Heart left ventricle (tissue), 16 donors: ENCODE results near the gene PNPO. TPM values are rescaled to one million over a fixed set of nuclear protein-coding genes. Genes with fewer than 3 reads are reported as not detected.

Experiments
- ATAC-seq, 4 donors: fragments of 200-7000 bp; cut with Tn5 transposase; one replicate each; pipeline ENCODE4 v1.9.1; 2020 to 2022; ENCODE audit warnings: moderate library complexity in 4 of 4, mild to moderate bottlenecking in 3 of 4, moderate number of reproducible peaks in 1 of 4
- DNase-seq, 5 donors: peaks; one replicate each; pipeline ENCODE4 v3.0.0-alpha.2; 2020
- H3K27ac ChIP-seq, 12 donors: fragments of 200-600 bp; sonication (generic) in 4 of 12; one replicate each; pipeline versions ENCODE4 v1.5.0 to v1.8.0; 2016 to 2022; ENCODE audit warnings: mild to moderate bottlenecking in 2 of 12
- H3K27me3 ChIP-seq, 9 donors: fragments of 200-600 bp; sonication (generic) in 2 of 9; one replicate each; pipeline versions ENCODE4 v1.5.1 to v1.8.0; 2016 to 2022; ENCODE audit warnings: mild to moderate bottlenecking in 3 of 9
- H3K36me3 ChIP-seq, 9 donors: fragments of 200-600 bp; sonication (generic) in 2 of 9; one replicate each; pipeline versions ENCODE4 v1.5.0 to v1.8.0; 2018 to 2022; ENCODE audit warnings: mild to moderate bottlenecking in 2 of 9
- H3K4me1 ChIP-seq, 12 donors: fragments of 200-600 bp; sonication (generic) in 4 of 12; one replicate each; pipeline versions ENCODE4 v1.5.0 to v1.8.0; 2016 to 2022; ENCODE audit warnings: mild to moderate bottlenecking in 3 of 12
- H3K4me3 ChIP-seq, 12 donors: fragments of 200-600 bp; sonication (generic) in 4 of 12; one replicate each; pipeline versions ENCODE4 v1.5.0 to v1.8.0; 2017 to 2022; ENCODE audit warnings: mild to moderate bottlenecking in 9 of 12, moderate library complexity in 4 of 12
- H3K9me3 ChIP-seq, 12 donors: fragments of 200-600 bp; sonication (generic) in 4 of 12; one replicate each; pipeline versions ENCODE4 v1.5.0 to v1.8.0; 2016 to 2022; ENCODE audit warnings: mild to moderate bottlenecking in 1 of 12
- CTCF ChIP-seq, 12 donors: fragments of 200-600 bp; sonication (generic) in 4 of 12; IDR thresholded peaks; one replicate each; pipeline versions ENCODE4 v1.5.0 to v1.8.0; 2018 to 2022; ENCODE audit warnings: antibody characterized with exemption in 12 of 12, mild to moderate bottlenecking in 5 of 12
- POLR2A ChIP-seq, 2 donors: fragments of 450-650 bp; IDR thresholded peaks; one replicate each; pipeline ENCODE4 v1.6.1; 2017; ENCODE audit warnings: antibody characterized with exemption in 2 of 2, mild to moderate bottlenecking in 2 of 2, moderate library complexity in 2 of 2
- WGBS, 4 donors: extraction: QIAGEN DNeasy Blood & Tissue Kit in 2 of 4; methylation state at CpG; one replicate each; pipeline versions ENCODE4 v1.1.5 to v1.1.7; 2013 to 2018; 5-methylcytosine and 5-hydroxymethylcytosine counted together
- intact Hi-C, 10 donors: fragments of 100-400 bp; cut with DNase I; formaldehyde crosslinking; loops; one replicate each; pipeline versions ENCODE4 v1.11.1 to v1.14.2; 2022
- polyA plus RNA-seq, 2 donors: library from polyadenylated mRNA; stranded (reverse); fragments of 200-250 nt; gene quantifications; one replicate each; pipeline ENCODE4 v1.2.3, GENCODE V29; 2013
- total RNA-seq, 9 donors: library from RNA; depleted of rRNA in 2 of 9; stranded (reverse); fragments of >200 nt in 2 of 9; fragmentation: NEBNext Ultra II Directional in 3 of 9; extraction: Animal tissue kit (Norgen Biotek cat#: 25700) in 3 of 9; gene quantifications; one replicate each; pipeline versions ENCODE4 v1.1.0 to v1.2.4, GENCODE V29; 2016 to 2023
- donor health status: ischemic (EF 13 %, LVEDD 7.1; RV severe dilation, severe dysfunction).
- donor health status: healthy with polysubstance abuse.
- donor health status: DM: no; HTN: yes; CAD: no.
- donor health status: DM: no; HTN: no; CAD: no.
- donor health status: ischemic (EF 25% LVEDD 6.9; RV normal size, moderate dysfunction).
- donor health status: ischemic (EF 25% LVEDD 5.7; RV mildly dilated, moderate dysfunction).
- donor health status: healthy.
- donor health status: DM: yes; HTN: yes; CAD: no.
- donor health status: ischemic (EF 35%, LVEDD 5.7; RV mildly dilated, moderate dysfunction).
- donor health status: nonischemic (EF 11% LVEDD 7.7; RV severe dilation, severe dysfunction).
- donor health status: DM: yes; HTN: yes; CAD: no.
- donor health status: PGD.
- donor health status: ischemic (EF 29% LVEDD 5.4; RV normal size, mild dysfunction).
- donor health status: nonischemic (EF 23%, LVEDD 6.1; RV moderate dilation, normal function).

The PNPO gene
- total and polyA plus RNA-seq, 11 donors, result 12.6 to 45.0 (median 29.7) TPM

GRCh38 chr17:47924785-47925677 lies 16.3 kb upstream of the PNPO start:
- 85 to 89% (median 89%) methylated on average over 18 to 23 of the region's 23 CpGs for WGBS, 4 donors
- intact Hi-C loops, result no loop called here
- DNase-seq (no peak), ATAC-seq (no peak)
- Histone ChIP-seq H3K27ac (no peak overlapping the region), H3K27me3 (no peaks in the 10 kb centered on the region), H3K4me3 (no peak overlapping the region), H3K36me3 (peaks cover 0 to 89% (median 82%) of the 10 kb centered on the region in 9 donors), H3K4me1 (peaks cover 0 to 16% (median 2%) of the 10 kb centered on the region in 12 donors), H3K9me3 (no peaks in the 10 kb centered on the region)
- no peak for TF ChIP-seq CTCF (IDR thresholded peaks at IDR 0.05)
- TF ChIP-seq POLR2A (IDR thresholded peaks at IDR 0.05), result no peak

DNA sequence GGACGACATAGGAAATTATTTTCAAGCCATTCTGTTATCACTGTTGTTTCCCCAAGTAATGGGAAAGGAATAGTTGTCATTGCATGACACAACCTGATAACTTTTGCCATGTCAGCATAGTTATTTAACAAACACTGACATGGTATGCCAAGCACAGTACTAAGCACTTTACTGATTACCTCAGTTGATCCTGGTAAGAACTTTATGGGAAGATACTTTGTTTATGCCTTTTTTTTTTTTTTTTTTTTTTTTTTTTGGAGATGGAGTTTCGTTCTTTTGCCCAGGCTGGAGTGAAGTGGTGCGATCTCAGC lies 15.7 kb upstream of the PNPO start:
- ATAC-seq, result no peak

DNA sequence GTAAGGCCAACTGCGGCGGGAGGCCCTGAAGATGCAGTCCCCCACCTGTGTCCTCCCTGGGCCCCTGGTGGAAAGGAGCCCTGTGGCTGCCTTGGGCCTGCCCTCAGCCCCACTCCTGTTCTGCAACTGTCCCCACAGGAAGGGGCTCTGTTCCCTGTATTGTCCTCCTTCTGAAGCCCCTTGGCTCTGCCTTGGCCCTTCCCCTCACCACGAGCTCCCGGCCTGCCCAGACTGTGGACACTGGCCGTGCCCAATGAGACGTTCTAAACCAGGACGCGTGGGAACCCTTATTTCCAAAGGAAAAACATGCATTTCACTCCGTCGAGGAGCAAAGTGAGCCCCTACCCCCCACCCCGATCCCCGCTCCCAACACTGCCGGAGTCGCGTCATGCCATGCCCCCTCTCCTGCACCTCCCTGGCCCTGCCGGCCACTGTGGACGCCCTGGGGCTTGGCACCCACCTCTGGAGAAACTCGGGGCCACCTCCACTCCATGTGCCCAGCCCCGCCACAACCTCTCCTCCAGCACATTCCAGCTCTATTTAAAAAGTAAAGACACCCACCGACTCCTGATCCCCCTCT lies 13.5 kb upstream of the PNPO start:
- H3K36me3 ChIP-seq, result peaks cover 0 to 74% (median 65%) of the 10 kb centered on the region in 9 donors
- TF ChIP-seq POLR2A (IDR thresholded peaks at IDR 0.05) (no peak), CTCF (IDR thresholded peaks at IDR 0.05) (no peak)
- H3K9me3 ChIP-seq, result no peaks in the 10 kb centered on the region
- H3K27me3 ChIP-seq, result no peaks in the 10 kb centered on the region
- H3K4me1 ChIP-seq, result peaks cover 0 to 21% (median 2%) of the 10 kb centered on the region in 12 donors
- intact Hi-C loops, result no loop called here
- WGBS, 4 donors, result 91 to 96% (median 94%) methylated on average over 20 of the region's 20 CpGs
- ATAC-seq, result no peak
- peak in 1 of 5 donors; percentile 20 for DNase-seq
- H3K4me3 ChIP-seq, result no peak overlapping the region
- H3K27ac ChIP-seq, result peak overlapping the region in 1 of 12 donors; percentile 47

More for the DNA sequence above, 15.7 kb upstream of the PNPO start:
- Histone ChIP-seq H3K36me3 (peaks cover 0 to 90% (median 82%) of the 10 kb centered on the region in 9 donors), H3K4me1 (peaks cover 0 to 21% (median 2%) of the 10 kb centered on the region in 12 donors), H3K4me3 (no peak overlapping the region), H3K27me3 (no peaks in the 10 kb centered on the region), H3K27ac (no peak overlapping the region), H3K9me3 (no peaks in the 10 kb centered on the region)
- WGBS, 4 donors, result 63 to 86% (median 80%) methylated on average over 3 of the region's 3 CpGs
- TF ChIP-seq CTCF (IDR thresholded peaks at IDR 0.05) (no peak), POLR2A (IDR thresholded peaks at IDR 0.05) (no peak)
- DNase-seq, result no peak
- intact Hi-C loops, result no loop called here

- no peaks in the 10 kb centered on the region for H3K27me3 ChIP-seq
- H3K36me3 ChIP-seq, result peaks cover 0 to 69% (median 60%) of the 10 kb centered on the region in 9 donors
- TF ChIP-seq POLR2A (IDR thresholded peaks at IDR 0.05) (no peak), CTCF (IDR thresholded peaks at IDR 0.05) (no peak)
- peaks cover 0 to 21% (median 2%) of the 10 kb centered on the region in 12 donors for H3K4me1 ChIP-seq
- WGBS, 4 donors, result 70 to 81% (median 74%) methylated on average over 2 of the region's 2 CpGs
- DNase-seq (no peak), ATAC-seq (no peak)
- H3K4me3 ChIP-seq, result no peak overlapping the region
- intact Hi-C loops, result no loop called here
- H3K27ac ChIP-seq, result peak overlapping the region in 8 of 12 donors; percentile 37 to 79 (median 48)
- no peaks in the 10 kb centered on the region for H3K9me3 ChIP-seq
Measured at GRCh38 chr17:47928415-47928814, 13.0 kb upstream of the PNPO start.
